Spinal cord (tissue), 10 donors: ENCODE measurements around the gene TCHP. TPM values are rescaled to one million over a fixed set of nuclear protein-coding genes. Genes with fewer than 3 reads are reported as not detected.
A peak's percentile ranks its signal among the peaks of the same experiment; 100 is the strongest.
"Not testable (repeated sequence)": the region's sequence is repeated elsewhere in the genome, so short reads cannot be mapped to it uniquely, and the experiment has no call there.

ENCODE experiments used
- DNase-seq, 6 donors: peaks; one replicate each; pipeline versions ENCODE4 v3.0.0 to v3.0.0-alpha.2; 2013 to 2015; ENCODE audit warnings: low spot score in 6 of 6, low read depth in 4 of 6
- H3K27ac ChIP-seq: one replicate; pipeline ENCODE4 v1.5.1; 2013; ENCODE audit warnings: low read depth, low read length, control low read depth
- H3K27me3 ChIP-seq: one replicate; pipeline ENCODE4 v1.6.1; 2013; ENCODE audit warnings: low read length; ENCODE audit not compliant: control insufficient read depth, insufficient read depth
- H3K36me3 ChIP-seq: one replicate; pipeline ENCODE4 v1.6.1; 2013; ENCODE audit warnings: low read length; ENCODE audit not compliant: control insufficient read depth, insufficient read depth
- H3K4me1 ChIP-seq: one replicate; pipeline ENCODE4 v1.6.1; 2013; ENCODE audit warnings: low read length; ENCODE audit not compliant: control insufficient read depth, insufficient read depth
- H3K4me3 ChIP-seq: one replicate; pipeline ENCODE4 v1.5.1; 2013; ENCODE audit warnings: low read depth, low read length, control low read depth
- H3K9me3 ChIP-seq: one replicate; pipeline ENCODE4 v1.6.1; 2013; ENCODE audit warnings: low read length; ENCODE audit not compliant: control insufficient read depth, insufficient read depth
- WGBS: methylation state at CpG from one replicate; pipeline ENCODE4 v1.1.5; 2013; ENCODE audit warnings: missing lambda C conversion rate; ENCODE audit not compliant: insufficient coverage; 5-methylcytosine and 5-hydroxymethylcytosine counted together
- polyA plus RNA-seq, 2 donors: library from polyadenylated mRNA; unstranded; fragments of 120-200 nt; gene quantifications; one replicate each; pipeline ENCODE4 v1.2.1, GENCODE V29; 2013; ENCODE audit not compliant: insufficient read length in 2 of 2
- total RNA-seq, 2 donors: library from RNA; depleted of rRNA in 1 of 2; stranded (reverse); fragments of 120-200 nt in 1 of 2; fragments of >200 nt in 1 of 2; gene quantifications; one replicate each; pipeline versions ENCODE4 v1.2.3 to v1.2.4, GENCODE V29; 2013 to 2014
- donor health status: healthy.

Gene TCHP
- total and polyA plus RNA-seq, 4 donors = 7.6 to 32.7 (median 21.8) TPM

DNA sequence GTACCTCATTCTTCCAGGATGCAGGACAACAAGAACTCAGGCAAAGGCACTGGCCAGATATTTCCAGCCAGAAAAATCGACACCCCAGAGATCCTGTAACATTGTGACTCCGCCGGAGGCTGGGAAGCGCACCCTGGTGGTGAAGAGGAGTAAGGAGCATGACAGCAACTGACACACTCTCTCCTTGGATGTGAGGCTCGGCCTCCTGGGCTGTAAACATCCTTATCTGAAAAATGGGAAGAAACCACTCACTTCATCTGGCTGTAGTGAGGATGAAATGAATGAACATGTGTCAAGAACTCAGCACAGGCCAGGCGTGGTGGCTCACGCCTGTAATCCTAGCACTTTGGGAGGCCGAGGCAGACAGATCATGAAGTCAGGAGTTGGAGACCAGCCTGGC, 27.5 kb downstream of the TCHP start:
- Histone ChIP-seq H3K27me3 (no peaks in the 10 kb centered on the region), H3K27ac (no peak overlapping the region), H3K9me3 (no peaks in the 10 kb centered on the region), H3K4me1 (no peaks in the 10 kb centered on the region), H3K36me3 (peaks cover 64% of the 10 kb centered on the region), H3K4me3 (no peak overlapping the region)
- 81% methylated on average over 7 of the region's 8 CpGs for WGBS
- DNase-seq = peak in 2 of 6 donors; percentile 26 to 56

DNA sequence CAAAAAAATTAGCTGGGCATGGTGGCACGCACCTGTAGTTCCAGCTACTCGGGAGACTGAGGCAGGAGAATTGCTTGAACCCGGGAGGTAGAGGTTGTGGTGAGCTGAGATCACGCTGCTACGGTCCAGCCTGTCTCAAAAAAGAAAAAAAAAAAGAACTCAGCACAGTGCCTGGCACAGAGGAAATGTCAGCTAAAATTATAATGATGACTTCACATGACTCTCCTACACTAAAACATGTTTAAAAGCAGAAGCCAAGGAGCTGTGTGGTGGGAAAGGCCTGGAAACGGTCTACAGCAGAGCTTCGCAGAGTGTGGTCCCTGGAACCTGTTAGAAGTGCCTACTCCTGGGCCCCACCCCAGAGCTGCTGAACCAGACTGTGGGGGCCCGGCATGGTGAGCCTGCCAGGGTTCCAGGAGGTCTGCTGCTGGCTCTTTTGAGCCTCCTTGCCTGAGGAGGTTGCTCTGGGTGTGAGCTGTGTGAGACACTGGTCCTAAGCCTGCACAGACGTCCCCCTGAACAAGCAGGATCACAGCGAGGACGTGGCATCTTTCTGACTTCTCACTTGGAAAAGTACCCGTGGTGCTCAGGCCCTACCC, 28.1 kb downstream of the TCHP start:
- DNase-seq = no peak
- H3K4me1 ChIP-seq = no peaks in the 10 kb centered on the region
- H3K9me3 ChIP-seq = no peaks in the 10 kb centered on the region
- H3K36me3 ChIP-seq = peaks cover 69% of the 10 kb centered on the region
- H3K27ac ChIP-seq = no peak overlapping the region
- H3K4me3 ChIP-seq = no peak overlapping the region
- H3K27me3 ChIP-seq = no peaks in the 10 kb centered on the region
- 94% methylated on average over 10 of the region's 12 CpGs for whole genome bisulfite sequencing

- H3K9me3 ChIP-seq, H3K4me1 ChIP-seq, DNase-seq, H3K27ac ChIP-seq, H3K4me3 ChIP-seq, H3K27me3 ChIP-seq: not testable (repeated sequence)
- H3K36me3 ChIP-seq = peaks cover 67% of the 10 kb centered on the region
- WGBS = 100% methylated on average over 4 of the region's 14 CpGs
These were observed 29.3 kb downstream of the TCHP start for GRCh38 chr12:109929326-109929725.

GRCh38 chr12:109930028-109930800, 30.1 kb downstream of the TCHP start:
- WGBS = 82% methylated on average over 16 of the region's 16 CpGs
- Histone ChIP-seq H3K4me1 (no peaks in the 10 kb centered on the region), H3K27me3 (no peaks in the 10 kb centered on the region), H3K27ac (no peak overlapping the region), H3K36me3 (peaks cover 69% of the 10 kb centered on the region), H3K9me3 (no peaks in the 10 kb centered on the region), H3K4me3 (no peak overlapping the region)
- peak in 1 of 6 donors; percentile 30 for DNase-seq

- no peaks in the 10 kb centered on the region for H3K27me3 ChIP-seq
- no peak overlapping the region for H3K27ac ChIP-seq
- no peak overlapping the region for H3K4me3 ChIP-seq
- H3K4me1 ChIP-seq = no peaks in the 10 kb centered on the region
- H3K36me3 ChIP-seq = peaks cover 64% of the 10 kb centered on the region
- WGBS = 96% methylated on average over 5 of the region's 5 CpGs
- DNase-seq = no peak
- H3K9me3 ChIP-seq = no peaks in the 10 kb centered on the region
These were observed 31.1 kb downstream of the TCHP start for GRCh38 chr12:109931143-109931542.

GRCh38 chr12:109932878-109933503, 32.9 kb downstream of the TCHP start:
- H3K27me3 ChIP-seq = no peaks in the 10 kb centered on the region
- 83% methylated on average over 12 of the region's 14 CpGs for WGBS
- no peak overlapping the region for H3K27ac ChIP-seq
- H3K4me3 ChIP-seq = no peak overlapping the region
- H3K36me3 ChIP-seq = peaks cover 61% of the 10 kb centered on the region
- no peaks in the 10 kb centered on the region for H3K9me3 ChIP-seq
- no peak for DNase-seq
- H3K4me1 ChIP-seq = no peaks in the 10 kb centered on the region

- 77% methylated on average over 3 of the region's 5 CpGs for WGBS
- Histone ChIP-seq H3K27me3 (no peaks in the 10 kb centered on the region), H3K4me1 (no peaks in the 10 kb centered on the region), H3K9me3 (no peaks in the 10 kb centered on the region), H3K4me3 (no peak overlapping the region), H3K27ac (no peak overlapping the region), H3K36me3 (peaks cover 62% of the 10 kb centered on the region)
- no peak for DNase-seq
These were observed 34.0 kb downstream of the TCHP start for GRCh38 chr12:109934026-109934425.

- Histone ChIP-seq H3K4me3 (no peak overlapping the region), H3K27me3 (no peaks in the 10 kb centered on the region), H3K27ac (no peak overlapping the region), H3K9me3 (no peaks in the 10 kb centered on the region), H3K4me1 (no peaks in the 10 kb centered on the region), H3K36me3 (peaks cover 44% of the 10 kb centered on the region)
- no peak for DNase-seq
- 92% methylated on average over 2 of the region's 5 CpGs for WGBS
These were observed 37.3 kb downstream of the TCHP start for GRCh38 chr12:109937371-109937770.

DNA sequence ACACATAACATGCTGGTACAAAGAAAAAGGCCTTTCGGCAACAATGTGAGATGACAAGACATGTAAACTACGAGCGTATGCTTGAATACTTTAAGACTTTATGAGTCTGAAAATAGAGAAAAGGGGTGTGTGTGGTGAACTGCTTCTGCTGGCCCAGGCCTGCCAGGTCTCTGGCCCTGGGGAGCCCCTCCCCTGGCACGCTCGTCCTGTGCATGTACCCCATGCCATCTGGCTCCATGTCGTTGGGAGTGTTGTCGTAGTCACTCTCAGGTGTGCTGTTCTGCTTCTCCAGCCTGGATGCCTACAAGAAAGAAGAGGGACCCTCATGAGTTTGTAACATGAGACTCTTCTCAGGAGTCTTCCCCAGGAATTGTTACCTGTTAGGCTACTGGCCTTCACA, 38.9 kb downstream of the TCHP start:
- Histone ChIP-seq H3K27me3 (no peaks in the 10 kb centered on the region), H3K9me3 (no peaks in the 10 kb centered on the region), H3K4me3 (no peak overlapping the region), H3K27ac (no peak overlapping the region), H3K36me3 (peaks cover 40% of the 10 kb centered on the region), H3K4me1 (no peaks in the 10 kb centered on the region)
- DNase-seq = no peak
- WGBS = 89% methylated on average over 6 of the region's 7 CpGs
